Endothelial cell (in vitro differentiated cells): ENCODE results near the gene HOXA7. TPM values are rescaled to one million over a fixed set of nuclear protein-coding genes. Genes with fewer than 3 reads are reported as not detected.

Experiments
- DNase-seq: peaks from one replicate; pipeline ENCODE4 v3.0.0; 2021; ENCODE audit warnings: low spot score
- H3K27ac Mint-ChIP-seq: one replicate; pipeline ENCODE4 v1.8.0; 2021; ENCODE audit warnings: mixed read lengths, inconsistent platforms; ENCODE audit not compliant: unreplicated experiment
- H3K27me3 Mint-ChIP-seq: one replicate; pipeline ENCODE4 v1.8.0; 2021; ENCODE audit warnings: mild to moderate bottlenecking, moderate library complexity, mixed read lengths, inconsistent platforms; ENCODE audit not compliant: unreplicated experiment
- H3K36me3 Mint-ChIP-seq: one replicate; pipeline ENCODE4 v1.8.0; 2021; ENCODE audit warnings: mild to moderate bottlenecking, low read depth, mixed read lengths, inconsistent platforms; ENCODE audit not compliant: unreplicated experiment
- H3K4me1 Mint-ChIP-seq: one replicate; pipeline ENCODE4 v1.8.0; 2021; ENCODE audit warnings: mild to moderate bottlenecking, mixed read lengths, inconsistent platforms; ENCODE audit not compliant: unreplicated experiment
- H3K4me3 Mint-ChIP-seq: one replicate; pipeline ENCODE4 v1.8.0; 2021; ENCODE audit warnings: mild to moderate bottlenecking, mixed read lengths, inconsistent platforms; ENCODE audit not compliant: unreplicated experiment
- H3K9me3 Mint-ChIP-seq: one replicate; pipeline ENCODE4 v1.8.0; 2021; ENCODE audit warnings: mixed read lengths, inconsistent platforms; ENCODE audit not compliant: unreplicated experiment
- total RNA-seq: library from RNA; stranded (reverse); fragmentation: NEBNext Ultra II Directional; extraction: Animal tissue kit (Norgen Biotek cat#: 25700); gene quantifications from one replicate; pipeline ENCODE4 v1.2.1, GENCODE V29; 2021; ENCODE audit not compliant: unreplicated experiment
- TF ChIP-seq, protein P1 (sequence below): fragments of 200-600 bp; sonication (generic); IDR thresholded peaks from one replicate; pipeline ENCODE4 v1.5.0; 2021; ENCODE audit warnings: antibody characterized with exemption; ENCODE audit not compliant: unreplicated experiment

Gene HOXA7
- total RNA-seq, 1 donor from 2014 or later, result not detected

DNA sequence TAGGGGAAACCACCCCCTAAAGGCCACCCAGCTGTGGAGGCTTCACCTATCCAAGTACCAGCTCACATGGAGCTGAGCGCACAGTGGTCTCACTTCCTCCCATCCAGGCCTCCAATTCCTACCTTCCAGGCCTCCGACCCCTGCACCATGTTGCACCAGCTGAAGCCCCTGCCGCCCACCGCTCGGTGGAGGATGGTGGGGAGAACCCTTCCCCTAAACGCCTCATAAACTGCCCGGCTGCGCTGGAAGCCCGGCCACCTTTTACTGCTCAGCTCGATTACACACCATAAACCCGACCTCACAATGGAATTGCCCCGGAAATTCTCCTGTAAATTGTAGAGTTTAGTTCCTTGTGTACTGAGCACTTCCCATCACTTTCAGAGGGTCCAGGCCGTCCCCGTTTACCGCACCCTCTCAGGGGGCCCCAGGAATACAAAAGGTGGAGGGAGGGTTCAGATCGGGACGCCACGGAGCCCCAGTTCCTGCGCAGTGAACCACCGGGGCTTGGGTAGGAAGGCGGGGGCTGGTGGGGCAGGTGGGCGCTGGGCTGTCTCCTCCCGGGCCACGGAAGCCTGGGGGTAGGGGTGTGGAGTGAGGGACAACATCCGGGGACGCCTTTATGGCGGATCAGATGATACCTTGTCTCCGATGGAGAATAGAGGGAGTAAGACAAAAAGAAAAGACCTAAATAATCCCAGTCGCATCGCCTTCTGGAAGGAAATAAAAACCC lies 1.4 kb upstream of the HOXA7 start:
- Mint-ChIP-seq H3K9me3 (no peaks in the 10 kb centered on the region), H3K4me3 (no peak overlapping the region), H3K36me3 (peaks cover 3% of the 10 kb centered on the region), H3K27me3 (peaks cover 44% of the 10 kb centered on the region), H3K4me1 (peaks cover 13% of the 10 kb centered on the region), H3K27ac (no peak overlapping the region)
- TF ChIP-seq, protein P1, sequence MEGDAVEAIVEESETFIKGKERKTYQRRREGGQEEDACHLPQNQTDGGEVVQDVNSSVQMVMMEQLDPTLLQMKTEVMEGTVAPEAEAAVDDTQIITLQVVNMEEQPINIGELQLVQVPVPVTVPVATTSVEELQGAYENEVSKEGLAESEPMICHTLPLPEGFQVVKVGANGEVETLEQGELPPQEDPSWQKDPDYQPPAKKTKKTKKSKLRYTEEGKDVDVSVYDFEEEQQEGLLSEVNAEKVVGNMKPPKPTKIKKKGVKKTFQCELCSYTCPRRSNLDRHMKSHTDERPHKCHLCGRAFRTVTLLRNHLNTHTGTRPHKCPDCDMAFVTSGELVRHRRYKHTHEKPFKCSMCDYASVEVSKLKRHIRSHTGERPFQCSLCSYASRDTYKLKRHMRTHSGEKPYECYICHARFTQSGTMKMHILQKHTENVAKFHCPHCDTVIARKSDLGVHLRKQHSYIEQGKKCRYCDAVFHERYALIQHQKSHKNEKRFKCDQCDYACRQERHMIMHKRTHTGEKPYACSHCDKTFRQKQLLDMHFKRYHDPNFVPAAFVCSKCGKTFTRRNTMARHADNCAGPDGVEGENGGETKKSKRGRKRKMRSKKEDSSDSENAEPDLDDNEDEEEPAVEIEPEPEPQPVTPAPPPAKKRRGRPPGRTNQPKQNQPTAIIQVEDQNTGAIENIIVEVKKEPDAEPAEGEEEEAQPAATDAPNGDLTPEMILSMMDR, result no peak
- no peak for DNase-seq

- peaks cover 13% of the 10 kb centered on the region for H3K4me1 Mint-ChIP-seq
- H3K27ac Mint-ChIP-seq, result no peak overlapping the region
- H3K9me3 Mint-ChIP-seq, result no peaks in the 10 kb centered on the region
- DNase-seq, result no peak
- H3K27me3 Mint-ChIP-seq, result peaks cover 44% of the 10 kb centered on the region
- peaks cover 3% of the 10 kb centered on the region for H3K36me3 Mint-ChIP-seq
- no peak overlapping the region for H3K4me3 Mint-ChIP-seq
- TF ChIP-seq, protein P1, result no peak
These were observed 634 bp upstream of the HOXA7 start for GRCh38 chr7:27156916-27157701.

DNA sequence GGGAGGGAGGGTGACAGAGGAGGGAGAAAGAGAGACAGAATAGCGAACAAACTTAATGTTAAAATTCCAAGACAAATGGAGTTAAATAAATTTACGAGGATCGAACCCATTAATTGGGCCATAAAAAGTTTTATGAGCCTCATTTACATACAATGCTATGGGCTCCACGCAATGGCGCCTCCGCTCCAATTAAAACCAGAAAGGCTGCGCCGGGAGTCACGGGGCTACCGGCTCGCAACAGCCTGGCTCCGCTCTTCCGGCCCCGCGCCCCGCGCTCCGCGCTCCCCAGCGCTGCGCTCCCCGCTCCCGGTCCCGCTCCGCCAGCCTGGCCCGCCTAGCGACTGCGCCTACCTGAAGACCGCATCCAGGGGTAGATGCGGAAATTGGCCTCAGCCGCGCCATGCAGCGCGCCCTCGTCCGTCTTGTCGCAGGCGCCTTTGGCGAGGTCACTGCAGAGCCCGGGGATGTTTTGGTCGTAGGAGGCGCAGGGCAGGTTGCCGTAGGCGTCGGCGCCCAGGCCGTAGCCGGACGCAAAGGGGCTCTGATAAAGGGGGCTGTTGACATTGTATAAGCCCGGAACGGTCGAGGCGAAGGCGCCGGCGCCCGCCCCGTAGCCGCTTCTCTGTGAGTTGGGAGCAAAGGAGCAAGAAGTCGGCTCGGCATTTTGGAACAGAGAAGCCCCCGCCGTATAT lies 513 bp downstream of the HOXA7 start:
- TF ChIP-seq, protein P1, result no peak
- H3K36me3 Mint-ChIP-seq, result peaks cover 3% of the 10 kb centered on the region
- peaks cover 55% of the 10 kb centered on the region for H3K27me3 Mint-ChIP-seq
- H3K27ac Mint-ChIP-seq, result no peak overlapping the region
- H3K4me3 Mint-ChIP-seq, result peak overlapping the region; percentile 76
- H3K4me1 Mint-ChIP-seq, result peaks cover 22% of the 10 kb centered on the region
- no peaks in the 10 kb centered on the region for H3K9me3 Mint-ChIP-seq
- DNase-seq, result no peak

GRCh38 chr7:27154901-27155815 lies 1.3 kb downstream of the HOXA7 start:
- peaks cover 22% of the 10 kb centered on the region for H3K4me1 Mint-ChIP-seq
- peak overlapping the region; percentile 76 for H3K4me3 Mint-ChIP-seq
- no peaks in the 10 kb centered on the region for H3K9me3 Mint-ChIP-seq
- H3K27me3 Mint-ChIP-seq, result peaks cover 57% of the 10 kb centered on the region
- H3K36me3 Mint-ChIP-seq, result peaks cover 3% of the 10 kb centered on the region
- no peak for DNase-seq
- H3K27ac Mint-ChIP-seq, result no peak overlapping the region
- TF ChIP-seq, protein P1, result no peak
